Activated naive CD4-positive, alpha-beta T cell treated with anti-CD3 and anti-CD28 coated beads, Interleukin-2, amount 50 U/mL, for 72 hours (primary cell): ENCODE measurements around the gene CKLF. TPM values are rescaled to one million over a fixed set of nuclear protein-coding genes. Genes with fewer than 3 reads are reported as not detected.
"Not testable (repeated sequence)": the region's sequence is repeated elsewhere in the genome, so short reads cannot be mapped to it uniquely, and the experiment has no call there.

Source experiments
- ATAC-seq, 2 donors: fragments of 150-1000 bp; cut with Tn5 transposase; 2 replicates each; pipeline ENCODE4 v1.10.0; 2021; ENCODE audit warnings: mild to moderate bottlenecking in 2 of 2, moderate library complexity in 2 of 2
- DNase-seq, 2 donors: peaks; one replicate each; pipeline ENCODE4 v3.0.0; 2021 to 2022; ENCODE audit warnings: low spot score in 2 of 2
- H3K27ac Mint-ChIP-seq, 2 donors: one replicate each; pipeline ENCODE4 v1.8.0; 2022; ENCODE audit warnings: mild to moderate bottlenecking in 2 of 2, mixed read lengths in 2 of 2
- H3K36me3 Mint-ChIP-seq, 2 donors: one replicate each; pipeline ENCODE4 v1.8.0; 2022; ENCODE audit warnings: mixed read lengths in 2 of 2
- H3K9me3 Mint-ChIP-seq, 2 donors: one replicate each; pipeline ENCODE4 v1.8.0; 2022; ENCODE audit warnings: mixed read lengths in 2 of 2
- total RNA-seq, 2 donors: library from RNA; stranded (reverse); gene quantifications; one replicate each; pipeline ENCODE4 v1.2.3, GENCODE V29; 2022

CKLF gene, protein sequence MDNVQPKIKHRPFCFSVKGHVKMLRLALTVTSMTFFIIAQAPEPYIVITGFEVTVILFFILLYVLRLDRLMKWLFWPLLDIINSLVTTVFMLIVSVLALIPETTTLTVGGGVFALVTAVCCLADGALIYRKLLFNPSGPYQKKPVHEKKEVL
- 100 to 1,000 TPM; 117 to 136 TPM for total RNA-seq

GRCh38 chr16:66552286-66553177, at the start of gene CKLF:
TSS of gene CKLF (plus strand) at chr16:66552576. CDS start at chr16:66552716, 140 bp downstream.
- Mint-ChIP-seq H3K36me3 (peaks cover 40 to 50% of the 10 kb centered on the region in 2 donors), H3K27ac (peak within 1 kb of the TSS; percentile 97 to 99), H3K9me3 (no peaks in the 10 kb centered on the region)
- ATAC-seq (peak; percentile 71 to 81), DNase-seq (peak; percentile 95)

- Mint-ChIP-seq H3K36me3 (no peaks in the 10 kb centered on the region), H3K27ac (no peak overlapping the region)
These were observed 49.3 kb upstream of the CKLF start for GRCh38 chr16:66503030-66503429.

DNA sequence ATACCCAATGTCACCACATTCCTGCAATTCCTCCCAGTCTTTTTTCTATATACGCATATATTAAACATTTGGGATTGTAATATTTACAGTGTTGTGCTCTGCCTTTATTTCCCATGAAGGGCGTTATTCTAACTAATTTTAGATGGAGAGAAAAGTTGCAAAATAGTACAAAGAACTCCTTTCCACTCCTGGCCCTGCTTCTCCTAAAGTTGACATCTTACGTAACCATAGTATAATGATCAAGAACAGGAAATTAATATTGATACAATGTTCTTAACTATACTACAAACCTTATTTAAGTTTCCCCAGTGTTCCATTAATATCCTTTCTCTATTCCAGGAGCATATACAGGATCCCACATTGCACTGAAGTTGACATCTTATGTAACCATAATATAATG, 48.8 kb upstream of the CKLF start:
- no peaks in the 10 kb centered on the region for H3K9me3 Mint-ChIP-seq
- ATAC-seq (no peak), DNase-seq (no peak)
- H3K27ac Mint-ChIP-seq = no peak overlapping the region
- no peaks in the 10 kb centered on the region for H3K36me3 Mint-ChIP-seq

More at GRCh38 chr16:66503030-66503429, 49.3 kb upstream of the CKLF start:
- ATAC-seq (no peak), DNase-seq (no peak)
- H3K9me3 Mint-ChIP-seq = no peaks in the 10 kb centered on the region

- Mint-ChIP-seq H3K27ac (no peak overlapping the region), H3K9me3 (no peaks in the 10 kb centered on the region), H3K36me3 (no peaks in the 10 kb centered on the region)
- DNase-seq (no peak), ATAC-seq (no peak)
These were observed 44.6 kb upstream of the CKLF start for GRCh38 chr16:66507731-66508239.

- Mint-ChIP-seq H3K9me3 (no peaks in the 10 kb centered on the region), H3K36me3 (no peaks in the 10 kb centered on the region), H3K27ac (no peak overlapping the region)
- ATAC-seq = peak in 1 of 2 donors; percentile 28
- DNase-seq = no peak
These were observed 44.0 kb upstream of the CKLF start for GRCh38 chr16:66508248-66508913.

DNA sequence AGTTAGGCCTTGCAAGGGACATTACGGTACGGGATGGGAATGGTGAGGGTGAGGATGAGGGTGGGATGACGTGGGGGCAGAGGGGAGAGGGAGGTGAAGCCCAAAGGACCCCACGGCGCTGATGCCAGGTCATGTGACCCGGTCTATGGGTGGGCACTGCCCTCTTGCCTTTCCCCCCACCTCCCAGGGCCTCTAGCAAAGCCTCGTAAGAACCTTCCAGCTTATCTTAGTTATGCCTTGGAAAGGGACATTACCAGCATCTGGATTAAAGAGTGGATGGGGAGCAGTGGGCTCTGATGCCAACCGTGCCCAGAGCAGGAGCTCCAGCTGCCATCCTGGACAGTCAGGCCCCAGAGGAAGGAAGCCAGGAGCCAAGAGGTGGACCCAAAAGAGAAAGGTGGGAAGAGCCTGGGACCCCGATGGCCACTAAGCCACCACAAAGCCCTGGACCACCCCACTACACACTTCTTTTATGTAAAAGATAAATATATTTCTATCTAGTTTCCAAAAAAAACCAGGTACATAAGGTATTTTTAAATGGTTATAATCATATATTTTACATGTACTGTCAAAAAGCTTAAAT, 43.4 kb upstream of the CKLF start:
- Mint-ChIP-seq H3K9me3 (no peaks in the 10 kb centered on the region), H3K27ac (no peak overlapping the region), H3K36me3 (no peaks in the 10 kb centered on the region)
- DNase-seq (no peak), ATAC-seq (no peak)

DNA sequence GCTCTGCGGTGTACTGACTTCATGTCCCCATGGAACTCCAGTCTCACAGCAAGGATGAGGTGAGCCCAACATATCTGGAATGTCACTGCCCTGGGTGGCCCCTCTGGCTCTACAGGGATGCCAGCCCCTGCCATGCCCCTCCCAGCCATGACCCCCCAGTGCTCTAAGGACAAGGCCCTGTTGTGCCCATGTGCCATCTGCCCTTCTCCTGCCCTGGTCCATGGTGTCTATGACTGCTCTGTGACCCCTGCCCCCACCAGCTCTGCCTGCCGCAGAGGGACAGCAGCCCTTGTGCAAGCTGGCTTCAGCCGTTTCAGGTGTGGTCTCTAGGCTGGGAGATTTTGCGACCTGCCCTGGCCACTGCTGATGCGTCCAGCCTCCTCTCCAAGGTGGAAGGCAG, 42.8 kb upstream of the CKLF start:
- Mint-ChIP-seq H3K36me3 (no peaks in the 10 kb centered on the region), H3K27ac (no peak overlapping the region), H3K9me3 (no peaks in the 10 kb centered on the region)
- DNase-seq = no peak
- ATAC-seq = no peak

- DNase-seq (no peak), ATAC-seq (no peak)
- H3K27ac Mint-ChIP-seq = no peak overlapping the region
- H3K36me3 Mint-ChIP-seq = no peaks in the 10 kb centered on the region
- no peaks in the 10 kb centered on the region for H3K9me3 Mint-ChIP-seq
These were observed 42.1 kb upstream of the CKLF start for GRCh38 chr16:66510298-66510697.

DNA sequence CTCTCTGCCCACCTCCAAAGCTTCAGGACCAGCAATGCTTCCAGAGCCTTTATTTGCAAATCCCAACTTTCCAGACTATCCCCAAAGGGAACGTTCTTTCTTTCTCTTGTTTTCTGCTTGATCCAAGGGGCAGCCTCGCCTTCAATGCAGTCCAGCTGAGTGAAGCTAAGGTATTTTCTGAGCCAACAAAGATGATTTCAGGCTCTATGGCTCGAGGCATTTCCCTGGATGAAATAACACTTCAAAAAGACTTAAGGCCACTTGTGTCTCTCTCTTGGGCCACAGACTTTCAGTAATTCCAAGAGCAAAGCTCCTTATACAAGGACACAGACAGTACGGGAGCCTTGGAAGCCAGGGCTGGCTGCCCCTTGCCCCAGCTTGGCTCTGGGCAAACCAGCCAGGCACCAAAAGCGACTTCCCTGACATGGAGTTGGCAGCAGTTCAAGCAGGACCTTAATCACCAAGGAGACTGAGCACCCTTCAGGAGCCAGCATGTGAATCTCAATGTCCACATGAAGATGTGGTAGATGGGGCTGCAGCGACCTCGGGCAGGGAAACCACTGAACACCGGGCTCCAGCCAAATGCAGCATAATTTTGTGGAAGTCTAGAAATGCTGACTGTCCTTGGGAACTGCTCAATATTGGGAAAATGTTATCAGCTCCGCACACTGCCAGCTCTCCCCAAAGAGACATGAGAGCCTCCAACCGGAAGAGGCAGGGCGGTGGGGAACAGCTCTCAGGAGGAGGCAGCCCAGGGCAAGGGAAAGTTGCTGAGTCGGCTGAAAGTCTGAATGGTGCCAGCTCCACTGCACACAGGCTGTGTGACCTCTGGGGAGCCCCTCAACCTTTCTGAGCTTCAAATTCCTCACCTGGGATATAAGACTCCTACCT, 41.4 kb upstream of the CKLF start:
- no peaks in the 10 kb centered on the region for H3K9me3 Mint-ChIP-seq

GRCh38 chr16:66511602-66512271, 40.6 kb upstream of the CKLF start:
- no peak for ATAC-seq
- no peaks in the 10 kb centered on the region for H3K36me3 Mint-ChIP-seq
- DNase-seq = no peak
- no peaks in the 10 kb centered on the region for H3K9me3 Mint-ChIP-seq
- H3K27ac Mint-ChIP-seq = no peak overlapping the region

More for the DNA sequence above, 41.4 kb upstream of the CKLF start:
- DNase-seq = no peak
- Mint-ChIP-seq H3K27ac (no peak overlapping the region), H3K36me3 (no peaks in the 10 kb centered on the region)
- no peak for ATAC-seq

GRCh38 chr16:66512272-66513110, 39.9 kb upstream of the CKLF start:
- Mint-ChIP-seq H3K36me3 (no peaks in the 10 kb centered on the region), H3K27ac (peak overlapping the region in 1 of 2 donors; percentile 48), H3K9me3 (no peaks in the 10 kb centered on the region)
- DNase-seq (no peak), ATAC-seq (no peak)

DNA sequence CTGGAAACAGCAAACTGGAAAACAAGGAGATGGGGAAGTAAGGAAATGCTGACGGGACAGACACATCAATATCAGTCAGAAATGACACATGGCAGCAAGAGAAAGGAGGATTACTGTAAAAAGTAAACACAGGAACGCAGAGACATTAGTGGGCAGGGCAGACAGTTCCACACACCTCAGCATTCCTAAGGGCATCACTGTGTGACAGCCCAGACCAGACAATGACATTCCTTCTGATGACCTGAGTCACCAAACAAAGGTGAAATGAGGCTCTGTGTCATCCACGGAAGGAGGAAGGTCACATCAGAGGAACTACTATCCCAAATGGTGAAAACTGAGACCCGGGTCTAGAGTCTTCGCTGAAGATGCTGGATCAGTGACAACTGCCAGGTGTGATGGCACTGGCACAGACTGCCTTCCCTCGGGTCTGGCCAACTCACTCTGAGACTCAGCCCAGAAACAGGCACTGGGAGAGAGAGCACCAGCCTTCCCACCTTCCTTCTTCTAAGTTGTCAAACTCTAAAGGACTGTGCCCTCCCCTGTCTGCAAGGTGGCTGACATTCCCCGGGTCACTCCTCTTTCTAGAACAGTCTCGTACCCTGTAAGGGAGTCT, 39.2 kb upstream of the CKLF start:
- no peak for DNase-seq
- no peak for ATAC-seq
- Mint-ChIP-seq H3K9me3 (no peaks in the 10 kb centered on the region), H3K27ac (peak overlapping the region in 1 of 2 donors; percentile 48), H3K36me3 (no peaks in the 10 kb centered on the region)

GRCh38 chr16:66514391-66514790, 38.0 kb upstream of the CKLF start:
- H3K36me3 Mint-ChIP-seq, ATAC-seq, H3K9me3 Mint-ChIP-seq, H3K27ac Mint-ChIP-seq, DNase-seq: not testable (repeated sequence)

- H3K27ac Mint-ChIP-seq = peak overlapping the region in 1 of 2 donors; percentile 94
- ATAC-seq, H3K36me3 Mint-ChIP-seq, DNase-seq, H3K9me3 Mint-ChIP-seq: not testable (repeated sequence)
These were observed 37.3 kb upstream of the CKLF start for GRCh38 chr16:66514980-66515595.
